ENCODE measurements around the gene IL20RA.
"Not testable (repeated sequence)": the region's sequence is repeated elsewhere in the genome, so short reads cannot be mapped to it uniquely, and the experiment has no call there.

The IL20RA gene, protein sequence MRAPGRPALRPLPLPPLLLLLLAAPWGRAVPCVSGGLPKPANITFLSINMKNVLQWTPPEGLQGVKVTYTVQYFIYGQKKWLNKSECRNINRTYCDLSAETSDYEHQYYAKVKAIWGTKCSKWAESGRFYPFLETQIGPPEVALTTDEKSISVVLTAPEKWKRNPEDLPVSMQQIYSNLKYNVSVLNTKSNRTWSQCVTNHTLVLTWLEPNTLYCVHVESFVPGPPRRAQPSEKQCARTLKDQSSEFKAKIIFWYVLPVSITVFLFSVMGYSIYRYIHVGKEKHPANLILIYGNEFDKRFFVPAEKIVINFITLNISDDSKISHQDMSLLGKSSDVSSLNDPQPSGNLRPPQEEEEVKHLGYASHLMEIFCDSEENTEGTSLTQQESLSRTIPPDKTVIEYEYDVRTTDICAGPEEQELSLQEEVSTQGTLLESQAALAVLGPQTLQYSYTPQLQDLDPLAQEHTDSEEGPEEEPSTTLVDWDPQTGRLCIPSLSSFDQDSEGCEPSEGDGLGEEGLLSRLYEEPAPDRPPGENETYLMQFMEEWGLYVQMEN

DNA sequence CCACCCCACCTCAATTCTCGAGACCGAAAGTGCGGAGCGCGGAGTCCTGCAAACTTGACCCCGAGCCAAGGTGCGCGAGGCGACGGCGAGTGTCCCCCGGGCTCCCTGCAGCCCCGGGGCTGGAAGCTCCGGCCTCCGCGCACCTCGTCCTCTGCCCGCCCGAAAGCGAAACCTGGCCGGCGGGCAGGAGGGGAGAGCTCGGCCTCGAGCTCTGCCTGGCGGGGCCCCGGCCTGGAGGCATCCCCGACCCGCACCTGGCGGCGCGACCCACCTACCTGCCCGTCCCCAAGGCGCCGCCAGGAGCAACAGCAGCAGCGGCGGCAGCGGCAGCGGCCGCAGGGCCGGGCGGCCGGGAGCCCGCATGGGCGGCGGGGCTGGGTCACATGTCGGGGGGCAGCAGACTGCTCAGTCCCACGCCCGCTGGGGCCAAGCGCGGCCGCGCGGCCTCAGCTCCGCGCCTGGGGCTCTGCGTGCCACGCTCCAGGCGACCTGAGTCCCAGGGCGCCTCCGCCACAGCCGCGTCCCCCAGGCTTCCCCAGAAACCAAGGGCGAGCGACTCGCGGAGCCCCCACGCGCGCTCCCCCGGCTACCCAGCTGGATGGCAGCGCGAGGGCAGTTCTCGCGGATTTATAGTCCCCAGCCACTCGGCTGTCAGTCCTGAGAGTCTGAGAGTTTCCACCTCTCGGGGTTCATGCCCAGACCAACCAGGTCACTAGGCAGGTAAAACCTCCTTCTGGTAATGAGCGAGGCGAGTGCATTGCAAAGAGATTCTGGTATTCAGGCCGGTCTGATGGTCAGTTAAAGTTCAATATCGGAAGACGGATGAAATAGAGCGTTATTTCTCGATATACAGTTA is at the start of gene IL20RA:
TSS of gene IL20RA (minus strand) at position 600 of the 856 bp plus-strand sequence. CDS start at position 363, 237 bp downstream.
- intact Hi-C loops (cut with DNase I), result no loop called here
- peak in 4 of 10 donors; percentile 6 to 81 (median 47) for DNase-seq

DNA sequence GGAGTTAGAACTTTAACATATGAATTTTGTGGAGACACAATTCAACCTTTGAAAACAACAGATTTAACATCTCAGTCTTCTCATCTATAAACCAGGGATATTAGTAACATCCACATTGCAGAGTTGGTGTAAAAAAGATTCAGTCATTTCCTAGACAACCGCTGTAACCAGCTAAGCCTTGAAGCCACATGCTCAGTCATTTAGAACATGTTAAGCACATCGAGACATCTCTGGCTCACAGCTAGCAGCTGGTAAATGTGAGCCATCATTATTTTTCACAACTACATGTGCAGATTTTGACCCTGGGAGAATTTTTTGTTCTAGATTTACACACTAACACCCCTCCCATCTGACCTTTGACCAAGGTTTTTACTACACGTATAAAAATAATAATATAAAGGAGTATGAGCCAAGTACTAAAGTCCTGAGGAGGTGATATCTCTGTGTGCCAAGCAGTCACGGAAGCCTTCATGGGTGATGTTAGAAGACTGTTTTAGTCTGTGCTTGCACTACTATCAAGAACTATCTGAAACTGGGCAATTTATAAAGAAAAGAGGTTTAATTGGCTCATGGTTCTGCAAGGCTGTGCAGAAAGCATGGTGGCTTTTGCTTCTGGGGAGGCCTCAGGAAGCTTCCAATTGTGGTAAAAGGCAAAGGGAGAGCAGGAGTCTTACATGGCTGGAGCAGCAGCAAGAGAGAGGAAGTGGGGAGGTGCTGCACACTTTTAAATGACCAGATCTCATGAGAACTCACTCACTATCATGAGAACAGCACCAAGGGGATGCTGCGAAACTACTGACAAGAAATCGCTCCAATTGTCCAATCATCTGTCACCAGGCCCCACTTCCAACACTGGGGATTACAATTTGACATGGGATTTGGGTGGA is 48.7 kb upstream of the IL20RA start:
- no peak for DNase-seq
- intact Hi-C loops (cut with DNase I), result loop anchor here (2.0 to 5.0 kb wide), 3 partner anchors 109 to 549 kb away; no protein-coding TSS in a partner anchor

DNA sequence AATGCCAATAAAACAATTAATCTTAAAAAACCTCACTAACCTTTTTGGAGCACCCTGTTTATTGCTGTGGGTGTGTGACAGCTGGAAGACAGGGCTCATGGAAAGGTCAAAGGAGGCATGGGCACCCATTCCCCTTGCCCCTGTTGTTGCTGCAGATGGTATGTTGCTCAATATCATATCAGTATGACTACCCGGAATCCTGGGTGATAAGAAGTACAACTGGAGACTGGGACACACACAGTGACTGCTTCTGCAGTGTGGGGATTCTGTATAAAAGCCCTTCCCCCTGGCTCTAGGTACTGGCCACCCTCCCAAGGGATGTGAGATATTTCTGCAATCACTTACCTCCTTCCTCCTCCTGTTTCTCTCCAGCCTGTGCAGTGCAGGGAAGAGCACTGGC is 47.3 kb upstream of the IL20RA start:
- intact Hi-C loops (cut with DNase I), result loop anchor here (5.0 kb wide), 1 partner anchor 550 kb away; no protein-coding TSS in a partner anchor
- DNase-seq, result no peak

DNA sequence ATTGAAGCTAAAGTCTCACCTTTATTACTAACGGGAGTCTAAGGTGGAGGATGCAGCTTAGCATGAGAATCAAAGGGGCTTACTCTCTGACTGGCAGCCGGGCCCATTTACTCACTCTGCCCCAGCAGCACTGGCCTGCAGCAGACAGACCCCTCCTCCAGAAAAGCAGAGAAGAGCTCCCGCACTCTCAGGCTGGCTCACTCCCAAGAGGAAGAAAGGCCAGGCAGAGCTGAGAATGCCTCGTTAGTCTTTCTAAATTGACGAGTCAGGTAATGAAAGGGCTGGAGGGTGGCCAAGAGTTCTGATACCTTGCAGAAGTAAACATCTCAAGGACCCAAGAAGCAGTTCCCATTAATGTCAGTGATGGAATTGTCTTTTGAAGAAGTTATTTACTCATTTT is 44.5 kb upstream of the IL20RA start:
- DNase-seq, result no peak
- intact Hi-C loops (cut with DNase I), result no loop called here

DNA sequence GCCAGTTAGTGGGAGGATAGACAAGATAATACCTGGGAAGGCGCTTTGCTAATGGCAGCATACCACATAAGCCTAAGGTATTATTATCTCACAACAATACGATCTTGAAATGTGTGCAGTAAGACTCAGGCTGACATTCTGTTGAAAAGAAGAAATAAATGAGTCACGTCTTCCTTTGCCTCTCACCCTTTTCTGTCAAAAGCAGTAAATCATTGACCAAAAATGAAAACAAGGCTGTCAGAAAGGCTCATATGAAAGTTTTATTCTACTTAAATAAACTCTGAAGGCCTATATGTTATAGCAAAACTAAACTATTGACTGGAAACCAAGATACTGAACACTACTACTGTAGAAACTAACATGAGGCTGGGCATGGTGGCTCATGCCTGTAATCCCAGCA is 43.1 kb upstream of the IL20RA start:
- intact Hi-C loops (cut with DNase I), result no loop called here
- no peak for DNase-seq

DNA sequence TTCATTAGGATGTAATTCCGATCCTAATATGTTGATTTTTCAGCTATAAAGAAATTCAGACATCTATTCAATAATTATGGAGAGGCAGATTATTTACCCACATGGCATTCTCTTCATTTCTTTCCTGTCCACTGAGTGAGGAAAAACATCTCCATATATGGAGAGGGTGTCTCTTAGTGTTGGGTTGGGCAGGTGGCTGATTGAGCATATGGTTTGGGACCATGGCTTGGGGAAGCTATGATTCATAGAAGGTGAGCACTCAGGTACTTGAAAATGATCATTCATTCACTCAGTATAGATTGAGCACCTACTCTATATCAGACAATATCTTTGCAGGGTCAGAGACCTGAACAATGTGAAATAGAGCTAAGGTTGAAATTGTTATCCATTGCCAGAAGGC is 41.3 kb upstream of the IL20RA start:
- intact Hi-C loops (cut with DNase I), result no loop called here
- DNase-seq, result no peak

DNA sequence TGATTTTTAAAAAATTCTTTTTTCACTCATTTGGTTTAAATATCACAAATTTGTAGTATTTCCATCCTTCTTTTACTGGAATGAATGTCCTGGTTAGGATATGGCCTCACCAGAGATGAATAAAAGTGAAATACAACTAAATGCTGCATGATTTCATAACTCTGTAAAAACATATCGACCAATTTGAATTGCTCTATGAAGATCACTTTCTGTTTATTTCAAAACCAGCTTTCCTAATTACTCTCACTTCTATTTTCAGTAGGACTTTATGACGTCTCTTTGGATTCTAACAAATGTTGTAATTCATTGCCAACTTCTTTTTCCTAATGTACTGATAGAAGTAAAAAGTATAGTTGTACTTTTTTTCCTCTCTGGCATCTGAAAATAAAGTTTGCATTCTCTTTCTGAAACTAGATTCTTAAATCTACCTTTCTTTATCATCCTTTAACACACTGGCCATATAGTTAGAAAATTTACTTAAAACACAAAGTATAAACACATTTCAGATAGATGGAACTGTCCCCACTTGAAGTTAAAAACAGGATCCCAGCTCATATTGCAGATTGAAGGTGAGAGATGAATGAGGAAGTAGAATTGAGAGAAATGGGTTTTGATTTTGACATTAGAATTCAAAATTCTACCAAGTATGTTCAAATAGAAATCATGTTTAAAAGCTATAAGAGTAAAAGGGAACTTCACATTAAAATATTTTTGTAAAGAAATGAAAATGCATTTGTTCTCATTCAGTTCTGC is 40.3 kb upstream of the IL20RA start:
- no peak for DNase-seq
- intact Hi-C loops (cut with DNase I), result no loop called here

DNA sequence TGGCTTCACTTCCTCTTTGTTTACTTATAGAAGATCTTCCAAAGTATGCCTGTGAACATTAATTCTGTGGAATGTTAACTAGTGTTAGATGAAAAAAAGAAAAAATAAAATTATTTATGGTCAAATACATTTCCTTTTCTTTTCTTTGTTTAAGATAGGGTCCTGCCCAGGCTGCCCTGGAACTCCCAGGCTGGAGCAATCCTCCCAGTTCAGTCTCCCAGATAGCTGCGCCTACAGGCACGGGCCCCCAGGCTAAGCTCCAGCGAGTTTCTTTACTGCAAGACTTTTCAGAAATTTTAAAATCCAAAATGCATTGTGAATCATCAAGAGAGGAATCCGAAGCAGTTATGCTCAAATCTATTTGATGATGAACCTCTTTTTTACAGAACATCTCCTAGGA is 39.3 kb upstream of the IL20RA start:
- peak in 1 of 10 donors; percentile 73 for DNase-seq
- intact Hi-C loops (cut with DNase I), result no loop called here

DNA sequence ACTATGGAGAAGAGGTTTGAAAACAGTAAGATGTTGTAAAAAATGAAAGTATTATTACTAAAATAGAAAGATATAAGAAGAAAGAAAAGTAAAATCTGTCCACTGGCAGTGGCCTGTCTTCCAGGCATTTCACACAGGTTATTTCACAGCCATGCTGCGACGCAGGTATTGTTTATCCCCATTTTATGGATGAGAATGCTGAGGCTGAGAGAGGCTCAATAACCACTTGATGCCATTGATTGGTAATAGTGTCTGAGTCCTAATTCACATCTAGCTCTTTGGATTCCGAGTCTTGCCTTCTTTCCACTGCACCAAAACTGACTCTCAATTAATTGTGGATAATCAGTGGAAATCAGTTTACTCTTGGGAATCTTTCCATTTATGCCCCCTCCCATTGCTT is 37.2 kb upstream of the IL20RA start:
- intact Hi-C loops (cut with DNase I), result no loop called here

DNA sequence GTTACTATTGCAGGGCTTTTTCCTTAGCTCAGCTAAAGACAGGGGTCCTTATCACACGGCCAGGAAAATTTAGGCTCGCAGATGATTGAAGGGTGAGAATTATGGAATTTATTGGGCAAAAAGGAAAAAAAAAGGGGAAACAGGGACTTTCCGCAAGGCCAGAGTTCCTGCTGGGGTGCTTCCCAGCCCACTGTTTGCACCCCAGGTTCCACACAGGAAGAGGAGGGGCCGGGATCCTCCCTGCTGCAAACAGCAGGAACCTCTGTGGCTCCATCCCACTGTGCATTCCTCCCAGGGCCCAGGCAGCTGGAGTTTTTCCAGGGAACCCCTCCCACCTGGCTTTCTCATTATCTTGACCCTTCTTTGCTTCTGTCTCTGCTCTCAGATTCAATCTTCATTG is 35.9 kb upstream of the IL20RA start:
- intact Hi-C loops (cut with DNase I), result no loop called here
- no peak for DNase-seq

More for the DNA sequence above, 37.2 kb upstream of the IL20RA start:
- DNase-seq, result no peak

DNA sequence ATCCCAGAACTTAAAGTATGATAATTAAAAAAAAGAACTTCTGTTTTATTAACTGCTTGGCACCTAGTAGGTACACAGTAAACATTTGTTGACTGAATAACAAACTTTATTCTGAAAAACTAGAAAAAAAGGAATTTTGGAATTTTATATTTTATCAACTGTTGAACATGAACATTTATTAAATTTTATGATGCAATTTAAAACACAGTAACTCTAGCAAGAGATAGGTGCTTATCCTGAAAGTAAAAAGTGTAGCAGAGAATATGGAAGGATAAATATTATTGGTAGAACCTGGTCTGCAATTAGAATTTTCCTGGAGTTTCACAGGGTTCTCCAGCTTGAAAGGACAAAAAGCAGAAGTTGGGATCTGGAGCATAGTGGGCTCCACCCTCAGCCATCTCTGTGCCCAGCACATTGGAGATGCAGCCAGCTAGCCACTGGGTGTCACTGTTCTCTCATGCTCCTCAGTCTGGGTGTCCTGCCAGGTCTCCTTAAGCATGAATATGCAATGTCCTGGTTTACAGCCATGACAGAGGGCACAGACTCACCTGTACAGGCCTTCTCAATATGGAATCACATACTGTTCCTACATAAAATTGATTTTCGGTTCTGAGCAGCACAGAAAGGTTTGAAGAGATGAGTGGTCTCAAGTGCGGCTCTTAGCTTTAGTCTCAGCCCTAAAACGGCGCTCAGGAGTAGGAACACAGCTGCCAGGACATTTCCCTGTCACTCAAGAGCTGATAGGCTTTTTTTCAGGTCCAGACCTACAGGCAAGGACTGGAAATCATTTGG is 31.7 kb upstream of the IL20RA start:
- DNase-seq, result peak in 8 of 10 donors; percentile 35 to 93 (median 56)
- intact Hi-C loops (cut with DNase I), result loop anchor here (1.0 kb wide), 1 partner anchor 565 kb away; no protein-coding TSS in a partner anchor

DNA sequence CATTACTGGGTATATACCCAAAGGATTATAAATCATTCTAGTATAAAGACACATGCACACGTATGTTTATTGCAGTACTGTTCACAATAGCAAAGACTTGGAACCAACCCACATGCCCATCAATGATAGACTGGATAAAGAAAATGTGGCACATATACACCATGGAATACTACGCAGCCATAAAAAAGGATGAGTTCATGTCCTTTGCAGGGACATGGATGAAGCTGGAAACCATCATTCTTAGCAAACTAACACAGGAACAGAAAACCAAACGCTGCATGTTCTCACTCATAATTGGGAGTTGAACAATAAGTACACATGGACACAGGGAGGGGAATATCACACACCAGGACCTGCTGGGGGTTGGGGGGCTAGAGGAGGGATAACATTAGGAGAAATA is 31.0 kb upstream of the IL20RA start:
- DNase-seq, result not testable (repeated sequence)
- intact Hi-C loops (cut with DNase I), result loop anchor here (1.0 kb wide), 1 partner anchor 566 kb away; no protein-coding TSS in a partner anchor

DNA sequence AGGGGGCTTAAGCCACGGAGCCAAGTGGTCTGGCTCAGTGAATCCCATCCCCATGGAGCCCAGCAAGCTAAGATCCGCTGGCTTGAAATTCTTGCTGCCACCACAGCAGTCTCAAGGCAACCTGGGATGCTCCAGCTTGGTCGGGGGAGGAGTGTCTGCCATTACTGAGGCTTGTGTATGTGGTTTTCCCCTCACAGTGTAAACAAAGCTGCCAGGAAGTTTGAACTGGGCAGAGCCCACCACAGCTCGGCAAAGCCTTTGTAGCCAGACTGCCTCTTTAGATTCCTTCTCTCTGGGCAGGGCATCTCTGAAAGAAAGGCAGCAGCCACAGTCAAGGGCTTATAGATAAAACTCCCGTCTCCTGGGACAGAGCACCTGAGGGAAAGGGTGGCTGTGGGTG is 25.5 kb upstream of the IL20RA start:
- no peak for DNase-seq
- intact Hi-C loops (cut with DNase I), result no loop called here

DNA sequence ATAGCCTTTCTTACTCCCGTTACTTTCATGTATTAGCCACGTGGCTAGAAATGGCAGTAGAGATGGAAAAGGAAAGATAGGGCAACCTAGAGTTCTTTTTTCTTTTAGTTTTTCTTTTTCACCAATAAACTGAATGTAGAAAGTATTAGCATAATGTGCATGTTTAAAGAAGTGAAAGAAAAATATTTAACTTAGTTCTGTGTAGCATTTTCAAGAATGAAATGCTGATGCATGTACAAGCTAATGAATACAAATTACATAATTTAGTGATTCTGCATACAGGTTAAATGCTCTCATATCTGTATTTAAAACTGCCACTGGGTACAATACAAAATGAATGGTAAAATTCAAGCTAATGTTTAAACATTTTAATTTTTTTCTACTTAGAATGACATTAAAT is 22.6 kb upstream of the IL20RA start:
- intact Hi-C loops (cut with DNase I), result no loop called here
- DNase-seq, result no peak

DNA sequence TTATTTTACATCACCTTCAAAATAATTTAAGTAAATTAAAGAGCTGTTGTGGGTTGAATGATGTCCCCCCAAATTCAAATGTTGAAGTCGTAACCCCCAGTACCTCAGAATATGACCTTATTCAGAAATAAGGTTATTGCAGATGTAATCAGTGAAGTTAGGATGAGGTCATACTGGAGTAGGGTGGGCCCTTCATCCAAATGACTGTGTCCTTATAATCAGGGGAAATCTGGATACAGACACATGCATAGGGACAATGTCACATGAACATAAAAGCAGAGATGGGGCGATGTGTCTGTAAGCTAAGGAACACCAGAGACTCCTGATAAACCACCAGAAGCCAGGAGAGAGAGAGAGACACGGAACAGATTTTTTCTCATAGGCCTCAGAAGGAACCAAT is 13.3 kb upstream of the IL20RA start:
- intact Hi-C loops (cut with DNase I), result no loop called here
- no peak for DNase-seq

DNA sequence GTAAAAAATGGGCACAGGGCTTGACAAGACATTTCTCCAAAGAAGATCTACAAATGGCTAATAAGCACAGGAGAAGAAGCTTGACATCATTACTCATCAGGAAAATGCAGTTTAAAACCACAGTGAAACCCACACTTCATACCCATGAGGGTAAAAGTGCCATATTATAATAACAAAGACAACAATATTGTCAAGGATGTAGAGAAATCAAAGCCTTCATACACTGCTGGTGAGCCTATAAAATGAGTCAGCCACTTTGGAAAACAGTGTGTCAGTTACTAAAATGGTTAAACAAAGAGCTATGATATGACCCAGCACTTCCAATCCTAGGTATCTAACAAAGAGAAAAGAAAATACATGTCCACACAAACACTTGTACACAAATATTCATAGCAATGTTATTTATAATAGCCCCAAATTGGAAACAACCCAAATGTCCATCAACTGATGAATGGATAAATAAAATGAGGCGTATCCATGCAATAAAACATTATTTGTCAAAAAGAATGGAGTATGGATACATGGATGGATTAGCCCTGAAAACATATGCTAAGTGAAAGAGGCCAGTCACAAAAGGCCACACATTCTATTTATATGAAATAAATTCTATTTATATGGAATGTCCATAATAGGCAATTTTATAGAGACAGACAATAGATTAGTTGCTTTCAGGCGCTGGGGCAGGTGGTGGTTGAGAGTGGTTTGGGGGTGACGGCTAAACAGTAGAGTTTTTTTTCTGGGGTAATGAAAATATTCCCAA is 11.5 kb upstream of the IL20RA start:
- DNase-seq, result no peak
- intact Hi-C loops (cut with DNase I), result no loop called here

DNA sequence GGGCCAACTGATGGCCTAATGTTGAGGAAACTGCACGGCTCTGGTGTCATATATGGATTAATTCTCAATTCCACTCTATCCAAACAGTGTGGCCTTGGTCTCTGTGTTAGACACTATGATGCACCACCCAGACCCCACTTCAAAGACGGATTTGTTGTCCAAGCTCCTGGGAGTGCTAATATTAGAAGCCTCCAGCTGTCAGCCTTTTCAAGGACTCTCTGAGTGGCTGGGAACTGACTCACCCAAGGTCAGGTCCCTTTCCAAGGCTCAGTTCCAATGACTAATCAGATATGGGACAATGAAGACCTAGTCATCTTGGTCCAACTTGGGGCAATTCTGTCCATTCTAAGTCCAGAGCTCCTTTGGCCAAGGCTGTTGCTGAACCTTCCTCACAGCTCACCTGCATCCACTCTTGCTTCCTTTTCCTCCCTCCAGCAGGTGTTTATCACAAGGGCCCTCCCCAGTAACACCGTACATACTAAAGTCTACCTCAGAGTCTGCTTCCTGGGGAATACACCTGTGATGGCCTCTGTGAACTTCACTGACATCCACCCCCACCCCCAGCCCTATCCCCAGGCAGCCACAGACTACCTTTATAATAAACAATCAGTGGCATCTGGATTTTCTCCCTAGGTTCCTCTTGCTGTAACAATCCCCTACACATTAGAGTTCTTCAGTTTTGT is 7.2 kb upstream of the IL20RA start:
- intact Hi-C loops (cut with DNase I), result no loop called here
- DNase-seq, result no peak

Measured in posterior cingulate gyrus (tissue), 11 donors.